Right lobe of liver (tissue), 4 donors: ENCODE measurements around the gene WDR6.

Source experiments
- POLR2A ChIP-seq: fragments of 450-650 bp; IDR thresholded peaks from one replicate; pipeline ENCODE4 v1.6.1; 2017; ENCODE audit warnings: antibody characterized with exemption, mild to moderate bottlenecking
- TF ChIP-seq, protein P1 (sequence below), 4 donors: fragments of 200-600 bp in 3 of 4; fragments of 450-650 bp in 1 of 4; IDR thresholded peaks; one replicate each; pipeline versions ENCODE4 v1.5.1 to v1.8.0; 2016 to 2022; ENCODE audit warnings: antibody characterized with exemption in 4 of 4, mild to moderate bottlenecking in 2 of 4
- donor health status: DM: no; HTN: no; CAD: no.
- donor health status: DM: no; HTN: no; CAD: no.
- donor health status: DM: no; HTN: yes; CAD: no.

DNA sequence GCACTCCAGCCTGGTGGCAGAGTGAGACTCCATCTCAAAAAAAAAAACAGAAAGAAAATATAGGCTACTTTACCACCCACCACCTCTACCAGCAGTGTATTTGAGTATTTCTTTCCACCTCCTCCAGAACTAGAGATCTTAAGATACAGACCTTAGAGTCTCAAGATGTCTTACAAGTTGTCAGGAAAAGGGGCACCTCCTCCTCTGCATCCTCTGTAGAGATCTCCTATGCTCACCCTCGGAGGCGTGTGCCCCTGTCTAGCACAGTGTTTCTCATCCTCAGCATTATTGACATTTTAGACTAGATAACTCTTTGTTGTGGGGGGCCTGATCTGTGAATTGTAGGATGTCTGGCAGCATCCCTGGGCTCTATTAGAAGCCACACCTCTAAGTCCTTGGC, 44.9 kb upstream of the WDR6 start:
- TF ChIP-seq, protein P1, sequence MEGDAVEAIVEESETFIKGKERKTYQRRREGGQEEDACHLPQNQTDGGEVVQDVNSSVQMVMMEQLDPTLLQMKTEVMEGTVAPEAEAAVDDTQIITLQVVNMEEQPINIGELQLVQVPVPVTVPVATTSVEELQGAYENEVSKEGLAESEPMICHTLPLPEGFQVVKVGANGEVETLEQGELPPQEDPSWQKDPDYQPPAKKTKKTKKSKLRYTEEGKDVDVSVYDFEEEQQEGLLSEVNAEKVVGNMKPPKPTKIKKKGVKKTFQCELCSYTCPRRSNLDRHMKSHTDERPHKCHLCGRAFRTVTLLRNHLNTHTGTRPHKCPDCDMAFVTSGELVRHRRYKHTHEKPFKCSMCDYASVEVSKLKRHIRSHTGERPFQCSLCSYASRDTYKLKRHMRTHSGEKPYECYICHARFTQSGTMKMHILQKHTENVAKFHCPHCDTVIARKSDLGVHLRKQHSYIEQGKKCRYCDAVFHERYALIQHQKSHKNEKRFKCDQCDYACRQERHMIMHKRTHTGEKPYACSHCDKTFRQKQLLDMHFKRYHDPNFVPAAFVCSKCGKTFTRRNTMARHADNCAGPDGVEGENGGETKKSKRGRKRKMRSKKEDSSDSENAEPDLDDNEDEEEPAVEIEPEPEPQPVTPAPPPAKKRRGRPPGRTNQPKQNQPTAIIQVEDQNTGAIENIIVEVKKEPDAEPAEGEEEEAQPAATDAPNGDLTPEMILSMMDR (IDR thresholded peaks at IDR 0.05), result no peak
- no peak for TF ChIP-seq POLR2A
